Measurements from ENCODE around the gene LHFPL3.

LHFPL3 gene

DNA sequence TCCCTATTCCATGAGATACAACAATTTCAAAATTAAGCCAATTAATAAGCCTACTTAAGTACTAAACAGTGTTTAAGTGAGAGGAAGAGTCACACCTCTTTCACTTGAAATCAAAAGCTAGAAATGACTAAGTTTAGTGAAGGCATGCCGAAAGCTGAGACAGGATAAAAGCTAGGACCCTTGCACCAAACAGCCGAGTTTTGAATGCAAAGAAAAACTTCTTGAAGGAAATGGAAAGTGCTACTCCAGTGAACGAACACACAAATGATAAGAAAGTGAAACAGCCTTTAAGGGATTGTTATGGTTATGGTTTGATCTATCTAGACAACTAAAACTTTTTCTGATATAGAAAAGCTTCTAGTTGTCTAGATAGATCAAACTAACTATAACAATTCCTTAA, 550.2 kb downstream of the LHFPL3 start:
- H3K27ac ChIP-seq: no peak overlapping the region

GRCh38 chr7:104883248-104883717, 554.9 kb downstream of the LHFPL3 start:
- no peaks in the 10 kb centered on the region for H3K27me3 ChIP-seq (ENCODE audit: insufficient read depth, low read depth, severe bottlenecking)
- no peak overlapping the region for H3K4me3 ChIP-seq (ENCODE audit: low read depth, low read length)
- H3K27ac ChIP-seq: no peak overlapping the region
- DNase-seq: no peak
- H3K9me3 ChIP-seq (ENCODE audit: severe bottlenecking): no peaks in the 10 kb centered on the region
- TF ChIP-seq, protein P1, sequence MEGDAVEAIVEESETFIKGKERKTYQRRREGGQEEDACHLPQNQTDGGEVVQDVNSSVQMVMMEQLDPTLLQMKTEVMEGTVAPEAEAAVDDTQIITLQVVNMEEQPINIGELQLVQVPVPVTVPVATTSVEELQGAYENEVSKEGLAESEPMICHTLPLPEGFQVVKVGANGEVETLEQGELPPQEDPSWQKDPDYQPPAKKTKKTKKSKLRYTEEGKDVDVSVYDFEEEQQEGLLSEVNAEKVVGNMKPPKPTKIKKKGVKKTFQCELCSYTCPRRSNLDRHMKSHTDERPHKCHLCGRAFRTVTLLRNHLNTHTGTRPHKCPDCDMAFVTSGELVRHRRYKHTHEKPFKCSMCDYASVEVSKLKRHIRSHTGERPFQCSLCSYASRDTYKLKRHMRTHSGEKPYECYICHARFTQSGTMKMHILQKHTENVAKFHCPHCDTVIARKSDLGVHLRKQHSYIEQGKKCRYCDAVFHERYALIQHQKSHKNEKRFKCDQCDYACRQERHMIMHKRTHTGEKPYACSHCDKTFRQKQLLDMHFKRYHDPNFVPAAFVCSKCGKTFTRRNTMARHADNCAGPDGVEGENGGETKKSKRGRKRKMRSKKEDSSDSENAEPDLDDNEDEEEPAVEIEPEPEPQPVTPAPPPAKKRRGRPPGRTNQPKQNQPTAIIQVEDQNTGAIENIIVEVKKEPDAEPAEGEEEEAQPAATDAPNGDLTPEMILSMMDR (IDR thresholded peaks at IDR 0.05; ENCODE audit: low read depth, low read length): no peak
- H3K36me3 ChIP-seq: no peaks in the 10 kb centered on the region

More for the DNA sequence above, 550.2 kb downstream of the LHFPL3 start:
- Histone ChIP-seq H3K9me3 (ENCODE audit: severe bottlenecking) (no peaks in the 10 kb centered on the region), H3K4me3 (ENCODE audit: low read depth, low read length) (no peak overlapping the region), H3K27me3 (ENCODE audit: insufficient read depth, low read depth, severe bottlenecking) (no peaks in the 10 kb centered on the region), H3K36me3 (no peaks in the 10 kb centered on the region)
- no peak for DNase-seq
- TF ChIP-seq, protein P1 (IDR thresholded peaks at IDR 0.05; ENCODE audit: low read depth, low read length): no peak

DNA sequence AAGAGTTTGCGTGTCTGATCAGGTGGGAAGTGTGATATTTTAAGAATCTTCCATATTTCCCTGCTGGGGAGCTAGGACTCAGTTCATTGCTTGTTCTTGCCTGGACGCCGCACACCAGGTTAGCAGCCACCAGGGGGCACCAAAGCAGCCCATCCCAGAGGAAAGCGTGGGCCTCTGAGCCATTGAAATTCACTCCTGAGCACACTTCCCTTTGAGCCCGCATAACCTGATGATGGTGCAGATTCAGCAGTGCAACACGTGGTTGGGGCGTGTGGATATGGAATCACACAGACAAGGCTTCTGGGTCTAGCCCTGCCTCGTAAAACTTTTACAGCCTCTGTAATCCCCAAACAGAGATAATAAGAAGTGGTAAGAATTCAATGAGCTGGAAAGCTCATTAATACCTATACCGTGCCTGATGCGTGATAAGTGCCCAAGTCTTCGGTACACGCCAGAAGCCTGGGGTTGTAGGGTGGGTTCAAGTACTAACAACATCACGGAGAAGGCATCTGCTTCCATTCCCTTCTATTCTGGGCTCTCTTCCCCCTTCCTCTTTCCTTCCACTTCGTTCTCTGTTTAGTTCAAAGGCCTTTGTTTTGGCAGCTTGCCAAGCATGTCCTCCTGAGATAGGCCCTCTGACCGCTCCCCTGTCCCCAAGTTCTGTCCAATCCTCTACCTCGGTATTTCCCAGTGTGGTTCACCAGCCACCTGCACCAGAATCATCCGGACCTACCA, 555.5 kb downstream of the LHFPL3 start:
- Histone ChIP-seq H3K27ac (no peak overlapping the region), H3K27me3 (ENCODE audit: insufficient read depth, low read depth, severe bottlenecking) (no peaks in the 10 kb centered on the region), H3K36me3 (no peaks in the 10 kb centered on the region), H3K4me3 (ENCODE audit: low read depth, low read length) (no peak overlapping the region), H3K9me3 (ENCODE audit: severe bottlenecking) (no peaks in the 10 kb centered on the region)
- DNase-seq: peak; percentile 82
- TF ChIP-seq, protein P1 (IDR thresholded peaks at IDR 0.05; ENCODE audit: low read depth, low read length): peak; percentile 94

GRCh38 chr7:104886651-104887050, 558.2 kb downstream of the LHFPL3 start:
- no peak for DNase-seq
- no peaks in the 10 kb centered on the region for H3K27me3 ChIP-seq (ENCODE audit: insufficient read depth, low read depth, severe bottlenecking)
- TF ChIP-seq, protein P1 (IDR thresholded peaks at IDR 0.05; ENCODE audit: low read depth, low read length): no peak
- H3K36me3 ChIP-seq: no peaks in the 10 kb centered on the region
- no peaks in the 10 kb centered on the region for H3K9me3 ChIP-seq (ENCODE audit: severe bottlenecking)
- no peak overlapping the region for H3K4me3 ChIP-seq (ENCODE audit: low read depth, low read length)
- H3K27ac ChIP-seq: no peak overlapping the region

GRCh38 chr7:104890216-104890615, 561.8 kb downstream of the LHFPL3 start:
- TF ChIP-seq, protein P1 (IDR thresholded peaks at IDR 0.05; ENCODE audit: low read depth, low read length): no peak
- H3K27me3 ChIP-seq (ENCODE audit: insufficient read depth, low read depth, severe bottlenecking): no peaks in the 10 kb centered on the region
- no peaks in the 10 kb centered on the region for H3K9me3 ChIP-seq (ENCODE audit: severe bottlenecking)
- H3K36me3 ChIP-seq: no peaks in the 10 kb centered on the region
- no peak overlapping the region for H3K4me3 ChIP-seq (ENCODE audit: low read depth, low read length)
- no peak for DNase-seq
- H3K27ac ChIP-seq: no peak overlapping the region

GRCh38 chr7:104891949-104892348, 563.5 kb downstream of the LHFPL3 start:
- H3K4me3 ChIP-seq (ENCODE audit: low read depth, low read length): no peak overlapping the region
- H3K27me3 ChIP-seq (ENCODE audit: insufficient read depth, low read depth, severe bottlenecking): no peaks in the 10 kb centered on the region
- DNase-seq: no peak
- no peaks in the 10 kb centered on the region for H3K9me3 ChIP-seq (ENCODE audit: severe bottlenecking)
- no peak overlapping the region for H3K27ac ChIP-seq
- TF ChIP-seq, protein P1 (IDR thresholded peaks at IDR 0.05; ENCODE audit: low read depth, low read length): no peak
- no peaks in the 10 kb centered on the region for H3K36me3 ChIP-seq
